Fibroblast of villous mesenchyme (primary cell): Measurements from ENCODE around the gene INPP5A. TPM values are rescaled to one million over a fixed set of nuclear protein-coding genes. Genes with fewer than 3 reads are reported as not detected.

Experiments
- DNase-seq: peaks from one replicate; pipeline ENCODE4 v3.0.0-alpha.2; 2010; ENCODE audit warnings: low read depth
- H3K4me3 ChIP-seq: 2 replicates; pipeline ENCODE4 v1.5.1; 2011; ENCODE audit warnings: low read depth, mild to moderate bottlenecking, low read length
- total RNA-seq: library from RNA; depleted of rRNA; stranded (reverse); fragments of >200 nt; gene quantifications from 2 replicates; pipeline ENCODE4 v1.2.3, GENCODE V29; 2012
- TF ChIP-seq, protein P1 (sequence below): IDR thresholded peaks from 2 replicates; pipeline ENCODE4 v1.5.1; 2012; ENCODE audit warnings: low read depth, mild to moderate bottlenecking, low read length; ENCODE audit not compliant: insufficient read depth

The INPP5A gene
- total RNA-seq, 1 donor = 33.2 TPM

DNA sequence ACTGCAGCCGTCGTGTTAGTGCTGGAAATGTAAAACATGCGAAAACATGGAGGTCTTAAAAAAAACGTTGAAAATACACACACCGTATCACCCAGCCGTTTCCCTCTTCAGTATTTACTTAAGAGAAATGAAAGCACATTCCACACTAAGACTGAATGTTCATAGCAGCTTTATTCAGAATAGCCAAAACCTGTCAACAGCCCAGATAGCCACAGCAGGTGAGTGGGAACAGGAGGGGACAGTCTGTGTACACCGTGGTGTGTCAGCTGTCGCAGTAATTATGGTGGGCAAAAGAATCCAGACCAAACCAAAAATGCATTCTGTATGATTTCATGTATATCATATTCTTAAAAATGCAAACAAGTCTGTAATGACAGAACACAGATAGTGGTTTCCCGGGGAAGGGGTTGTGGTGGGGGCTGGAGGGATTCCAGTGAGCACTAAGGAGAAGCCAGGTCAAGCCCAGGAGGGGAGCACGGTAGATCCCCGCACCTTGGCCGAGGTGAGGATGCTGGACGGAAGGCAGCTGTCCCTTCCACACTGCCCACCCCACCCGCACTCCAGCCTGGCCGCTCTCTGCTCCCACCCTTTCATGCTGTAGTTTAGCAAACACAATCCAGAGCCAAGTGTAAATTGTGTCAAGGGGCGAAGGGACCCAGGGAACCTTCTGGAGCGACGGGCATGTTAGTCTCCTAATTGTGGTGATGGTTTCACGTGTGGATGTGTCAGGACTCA is 124.8 kb downstream of the INPP5A start:
- no peak for DNase-seq

DNA sequence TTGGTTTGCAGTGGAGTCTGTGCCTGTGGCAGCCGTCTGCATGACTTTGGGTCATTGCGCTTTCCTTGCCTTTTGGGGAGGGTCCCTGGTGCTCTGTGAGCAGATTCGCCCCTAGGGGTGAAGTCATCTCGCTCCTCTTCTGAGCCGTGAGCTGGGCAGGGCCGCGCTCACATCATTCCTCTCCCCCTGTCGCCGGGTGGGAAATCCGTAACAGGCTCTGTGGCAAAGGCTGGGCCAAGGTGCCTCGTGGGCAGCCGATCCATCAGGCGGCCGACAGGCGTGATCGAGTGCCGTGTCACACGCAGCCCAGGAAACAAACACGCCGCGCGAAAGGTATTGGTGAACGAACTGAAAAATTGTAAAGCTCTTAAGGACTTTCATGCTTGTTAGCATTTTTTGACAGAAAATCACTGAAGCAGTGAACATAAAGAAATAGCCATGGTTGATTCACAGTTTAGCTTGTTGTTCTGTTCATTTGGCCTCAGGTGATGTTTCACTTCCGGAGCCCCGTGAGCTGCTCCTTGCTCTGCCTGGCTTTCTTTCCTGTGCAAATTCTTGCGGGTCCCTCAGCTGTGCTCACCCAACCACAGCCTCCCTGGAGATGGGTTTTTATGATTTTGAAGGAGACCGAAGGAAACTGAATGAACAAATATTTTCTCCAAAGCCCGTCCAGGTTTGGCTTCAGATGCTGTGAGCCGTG is 126.2 kb downstream of the INPP5A start:
- TF ChIP-seq, protein P1, sequence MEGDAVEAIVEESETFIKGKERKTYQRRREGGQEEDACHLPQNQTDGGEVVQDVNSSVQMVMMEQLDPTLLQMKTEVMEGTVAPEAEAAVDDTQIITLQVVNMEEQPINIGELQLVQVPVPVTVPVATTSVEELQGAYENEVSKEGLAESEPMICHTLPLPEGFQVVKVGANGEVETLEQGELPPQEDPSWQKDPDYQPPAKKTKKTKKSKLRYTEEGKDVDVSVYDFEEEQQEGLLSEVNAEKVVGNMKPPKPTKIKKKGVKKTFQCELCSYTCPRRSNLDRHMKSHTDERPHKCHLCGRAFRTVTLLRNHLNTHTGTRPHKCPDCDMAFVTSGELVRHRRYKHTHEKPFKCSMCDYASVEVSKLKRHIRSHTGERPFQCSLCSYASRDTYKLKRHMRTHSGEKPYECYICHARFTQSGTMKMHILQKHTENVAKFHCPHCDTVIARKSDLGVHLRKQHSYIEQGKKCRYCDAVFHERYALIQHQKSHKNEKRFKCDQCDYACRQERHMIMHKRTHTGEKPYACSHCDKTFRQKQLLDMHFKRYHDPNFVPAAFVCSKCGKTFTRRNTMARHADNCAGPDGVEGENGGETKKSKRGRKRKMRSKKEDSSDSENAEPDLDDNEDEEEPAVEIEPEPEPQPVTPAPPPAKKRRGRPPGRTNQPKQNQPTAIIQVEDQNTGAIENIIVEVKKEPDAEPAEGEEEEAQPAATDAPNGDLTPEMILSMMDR = no peak

More for the DNA sequence above, 124.8 kb downstream of the INPP5A start:
- TF ChIP-seq, protein P1 = no peak
- no peak overlapping the region for H3K4me3 ChIP-seq

DNA sequence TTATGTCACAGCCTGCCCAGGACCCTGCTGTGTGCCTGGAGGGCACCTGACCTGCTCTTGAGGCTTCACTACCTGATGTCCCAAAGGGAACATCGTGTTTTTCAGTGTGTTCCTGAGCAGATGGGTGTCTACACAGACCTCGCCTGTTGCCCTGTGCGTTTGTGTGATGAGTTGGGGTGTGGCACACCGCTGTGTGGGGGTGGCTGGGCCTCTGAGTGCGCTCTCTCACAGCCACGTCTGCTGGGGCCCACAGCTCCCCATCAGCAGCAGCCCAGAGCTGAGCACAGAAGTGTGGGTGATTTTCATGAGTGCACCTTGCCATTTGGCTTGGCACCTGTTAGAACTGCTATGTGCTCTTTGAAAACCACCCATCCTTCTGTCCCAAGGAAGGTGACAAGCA is 126.8 kb downstream of the INPP5A start:
- H3K4me3 ChIP-seq = no peak overlapping the region
- TF ChIP-seq, protein P1 = no peak
- DNase-seq = no peak

More for the DNA sequence above, 126.2 kb downstream of the INPP5A start:
- no peak for DNase-seq
- H3K4me3 ChIP-seq = no peak overlapping the region

DNA sequence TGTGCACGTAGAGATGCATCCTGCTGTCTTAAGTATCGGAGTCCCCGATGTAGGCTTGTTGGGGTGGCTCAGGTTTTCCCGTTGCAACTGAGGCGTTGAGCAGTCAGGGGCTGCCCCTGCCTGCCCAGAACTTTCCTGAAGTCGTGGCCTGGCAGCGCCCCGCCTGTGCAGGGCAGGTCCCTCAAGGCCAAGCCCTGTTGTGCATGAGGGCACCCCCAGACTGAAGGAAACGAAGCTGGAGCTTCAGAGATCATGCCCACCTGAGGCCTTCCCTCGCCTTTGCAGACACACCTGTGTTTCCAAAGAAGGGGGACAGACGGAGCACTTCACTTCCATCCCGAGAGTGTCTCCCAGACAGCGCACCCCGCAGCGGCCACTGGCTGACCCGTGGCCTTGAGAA is 127.3 kb downstream of the INPP5A start:
- TF ChIP-seq, protein P1 = no peak
- no peak overlapping the region for H3K4me3 ChIP-seq
- no peak for DNase-seq

DNA sequence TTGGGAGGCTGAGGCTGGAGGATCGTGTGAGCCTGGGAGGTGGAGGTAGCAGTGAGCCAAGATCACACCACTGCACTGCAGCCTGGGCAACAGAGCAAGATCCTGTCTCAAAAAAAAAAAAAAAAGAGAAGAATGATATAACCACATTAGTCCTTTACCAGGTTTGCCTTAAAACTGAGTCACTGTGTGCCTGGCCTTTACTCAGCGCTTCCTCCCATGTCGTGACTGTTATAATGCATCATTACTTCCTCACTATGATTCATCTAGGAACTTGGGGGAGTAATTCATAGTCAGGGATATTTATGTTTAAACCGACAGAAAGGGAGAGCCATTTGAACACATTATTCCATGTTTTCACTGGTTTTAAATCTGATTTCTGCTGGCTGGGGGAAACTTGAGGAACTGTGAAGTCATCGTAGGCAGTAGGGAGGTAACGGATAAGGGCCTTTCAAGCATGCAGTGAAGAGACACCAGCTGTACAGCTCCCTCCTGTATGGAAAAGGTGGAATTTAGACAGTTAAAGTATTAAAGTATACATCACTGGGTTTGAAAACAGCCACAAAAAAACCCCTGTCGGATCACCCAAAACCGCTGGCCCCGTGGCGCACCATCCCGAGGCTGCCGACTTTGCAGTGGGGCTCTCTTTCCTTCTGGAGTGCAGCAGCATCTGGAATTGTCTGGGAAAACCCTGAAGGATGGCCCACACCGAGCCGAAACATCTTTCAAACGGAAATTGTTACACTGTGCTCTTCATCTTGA is 128.5 kb downstream of the INPP5A start:
- DNase-seq = peak; percentile 79
- TF ChIP-seq, protein P1 = no peak
- no peak overlapping the region for H3K4me3 ChIP-seq

DNA sequence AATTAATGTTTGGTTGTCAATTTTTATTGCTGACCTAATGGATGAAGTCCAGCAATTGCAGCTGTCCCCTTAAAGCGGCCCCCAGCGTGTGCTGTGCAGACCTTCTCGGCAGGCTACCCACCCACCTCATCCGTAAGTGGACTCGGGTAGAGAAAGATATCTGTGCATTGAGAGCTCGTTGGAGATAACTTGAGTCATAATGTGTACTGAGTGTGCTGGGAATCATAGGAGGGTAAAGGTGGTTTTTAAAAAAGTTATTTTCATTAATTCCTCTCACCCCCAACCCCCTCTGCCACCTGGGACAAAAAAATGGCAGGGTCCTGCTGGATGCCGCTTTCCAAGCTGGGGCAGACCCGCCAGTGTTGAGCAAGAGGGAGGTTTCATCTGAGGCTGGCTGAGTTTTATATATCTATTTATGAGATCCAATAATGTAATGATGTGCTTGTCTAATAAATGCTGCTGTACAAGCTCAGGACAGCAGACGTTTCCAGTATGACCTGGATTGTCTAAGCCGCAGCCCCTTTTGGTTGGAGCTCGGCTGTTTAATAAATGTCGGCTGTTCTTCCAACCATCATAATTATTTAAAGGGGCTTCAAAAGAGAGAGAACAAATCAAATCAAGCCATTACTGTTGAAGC is 129.2 kb downstream of the INPP5A start:
- no peak for DNase-seq
- H3K4me3 ChIP-seq = no peak overlapping the region
- TF ChIP-seq, protein P1 = no peak
